ENCODE data around the gene POLG2. TPM values are rescaled to one million over a fixed set of nuclear protein-coding genes. Genes with fewer than 3 reads are reported as not detected.
A peak's percentile ranks its signal among the peaks of the same experiment; 100 is the strongest.

Gene POLG2
- total and polyA plus RNA-seq, 8 donors, result 4.8 to 12.9 (median 7.6) TPM

DNA sequence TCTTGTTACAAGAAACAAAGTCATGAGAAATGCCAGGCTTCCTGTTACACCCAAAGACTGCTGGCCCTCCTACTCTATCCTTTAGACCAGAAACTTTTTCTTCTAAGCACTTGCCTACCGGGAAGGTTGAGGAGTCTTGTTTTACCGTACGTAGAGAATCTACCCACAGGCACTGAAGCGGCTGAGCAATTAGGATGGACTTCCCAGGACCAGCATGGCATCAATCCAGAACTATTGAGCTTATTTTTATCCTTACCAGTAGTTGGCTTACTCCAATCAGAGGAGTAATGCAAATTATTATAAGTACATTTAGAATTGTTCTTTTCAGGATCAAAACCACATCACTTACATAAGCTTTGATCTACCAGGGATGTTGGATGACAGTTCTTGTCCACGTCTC is 35.6 kb upstream of the POLG2 start:
- Histone ChIP-seq H3K9me3 (no peaks in the 10 kb centered on the region), H3K4me1 (peaks cover 0 to 6% (median 0%) of the 10 kb centered on the region in 3 donors), H3K27me3 (no peaks in the 10 kb centered on the region), H3K27ac (no peak overlapping the region), H3K36me3 (peaks cover 10 to 65% (median 41%) of the 10 kb centered on the region in 3 donors), H3K4me3 (no peak overlapping the region)
- DNase-seq (no peak), FAIRE-seq (no peak), ATAC-seq (no peak)
- TF ChIP-seq, protein P1, sequence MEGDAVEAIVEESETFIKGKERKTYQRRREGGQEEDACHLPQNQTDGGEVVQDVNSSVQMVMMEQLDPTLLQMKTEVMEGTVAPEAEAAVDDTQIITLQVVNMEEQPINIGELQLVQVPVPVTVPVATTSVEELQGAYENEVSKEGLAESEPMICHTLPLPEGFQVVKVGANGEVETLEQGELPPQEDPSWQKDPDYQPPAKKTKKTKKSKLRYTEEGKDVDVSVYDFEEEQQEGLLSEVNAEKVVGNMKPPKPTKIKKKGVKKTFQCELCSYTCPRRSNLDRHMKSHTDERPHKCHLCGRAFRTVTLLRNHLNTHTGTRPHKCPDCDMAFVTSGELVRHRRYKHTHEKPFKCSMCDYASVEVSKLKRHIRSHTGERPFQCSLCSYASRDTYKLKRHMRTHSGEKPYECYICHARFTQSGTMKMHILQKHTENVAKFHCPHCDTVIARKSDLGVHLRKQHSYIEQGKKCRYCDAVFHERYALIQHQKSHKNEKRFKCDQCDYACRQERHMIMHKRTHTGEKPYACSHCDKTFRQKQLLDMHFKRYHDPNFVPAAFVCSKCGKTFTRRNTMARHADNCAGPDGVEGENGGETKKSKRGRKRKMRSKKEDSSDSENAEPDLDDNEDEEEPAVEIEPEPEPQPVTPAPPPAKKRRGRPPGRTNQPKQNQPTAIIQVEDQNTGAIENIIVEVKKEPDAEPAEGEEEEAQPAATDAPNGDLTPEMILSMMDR (IDR thresholded peaks at IDR 0.05), result no peak
- intact Hi-C loops (cut with DNase I), result no loop called here
- 86 to 93% methylated on average over 5 of the region's 5 CpGs for WGBS, 2 donors

DNA sequence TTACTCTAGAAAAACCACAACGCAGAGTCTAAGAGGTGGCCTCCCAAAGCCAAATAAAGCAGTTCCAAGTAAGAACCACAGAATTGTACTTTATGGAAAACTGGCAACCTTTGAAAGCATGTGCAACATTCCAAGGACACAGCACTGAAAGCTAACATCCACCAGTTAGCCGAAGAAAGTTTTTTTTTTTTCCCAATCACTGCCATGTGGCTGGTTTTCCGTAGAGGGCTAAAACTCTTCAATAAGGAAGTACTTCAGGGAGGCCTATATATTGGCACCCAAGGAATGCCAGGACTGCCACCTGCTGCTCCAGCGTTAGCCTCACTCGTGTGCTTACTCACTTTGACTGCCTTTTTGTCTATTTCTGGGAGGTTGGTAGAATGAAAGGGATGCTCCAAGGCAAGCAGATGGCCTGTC is 35.1 kb upstream of the POLG2 start:
- Histone ChIP-seq H3K27ac (no peak overlapping the region), H3K4me3 (no peak overlapping the region), H3K4me1 (peaks cover 0 to 6% (median 0%) of the 10 kb centered on the region in 3 donors), H3K27me3 (no peaks in the 10 kb centered on the region), H3K9me3 (no peaks in the 10 kb centered on the region), H3K36me3 (peaks cover 10 to 65% (median 41%) of the 10 kb centered on the region in 3 donors)
- FAIRE-seq, result no peak
- ATAC-seq, result peak; percentile 35 to 76 (median 56)
- no peak for DNase-seq
- intact Hi-C loops (cut with DNase I), result no loop called here
- TF ChIP-seq, protein P1 (IDR thresholded peaks at IDR 0.05), result no peak
- WGBS, 2 donors, result 38 to 47% methylated on average over 5 of the region's 5 CpGs

DNA sequence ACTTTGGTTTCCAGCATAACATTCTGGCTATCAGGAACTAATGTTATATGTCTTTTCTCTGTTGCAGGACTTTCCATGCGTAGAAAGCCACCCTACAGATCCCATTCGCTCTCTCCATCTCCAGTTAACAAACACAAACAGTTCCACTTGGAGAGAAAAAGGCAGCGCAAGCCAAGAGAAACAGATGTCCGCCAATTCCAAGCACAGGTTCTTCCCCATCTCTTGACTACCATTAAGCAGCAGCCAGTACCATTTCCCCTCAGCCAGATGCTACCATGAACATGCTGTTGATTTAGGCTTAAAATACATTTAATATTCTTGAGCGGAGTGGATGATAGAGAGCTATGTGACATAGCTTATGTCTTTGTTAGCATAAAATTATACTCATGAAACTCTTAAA is 32.4 kb upstream of the POLG2 start:
- no peak for FAIRE-seq
- Histone ChIP-seq H3K4me1 (peaks cover 0 to 6% (median 0%) of the 10 kb centered on the region in 3 donors), H3K27me3 (no peaks in the 10 kb centered on the region), H3K36me3 (peaks cover 10 to 83% (median 46%) of the 10 kb centered on the region in 3 donors), H3K27ac (no peak overlapping the region), H3K4me3 (no peak overlapping the region), H3K9me3 (no peaks in the 10 kb centered on the region)
- TF ChIP-seq, protein P1 (IDR thresholded peaks at IDR 0.05), result no peak
- intact Hi-C loops (cut with DNase I), result no loop called here
- DNase-seq, result no peak
- WGBS, 2 donors, result 91 to 94% methylated on average over 5 of the region's 5 CpGs
- no peak for ATAC-seq

DNA sequence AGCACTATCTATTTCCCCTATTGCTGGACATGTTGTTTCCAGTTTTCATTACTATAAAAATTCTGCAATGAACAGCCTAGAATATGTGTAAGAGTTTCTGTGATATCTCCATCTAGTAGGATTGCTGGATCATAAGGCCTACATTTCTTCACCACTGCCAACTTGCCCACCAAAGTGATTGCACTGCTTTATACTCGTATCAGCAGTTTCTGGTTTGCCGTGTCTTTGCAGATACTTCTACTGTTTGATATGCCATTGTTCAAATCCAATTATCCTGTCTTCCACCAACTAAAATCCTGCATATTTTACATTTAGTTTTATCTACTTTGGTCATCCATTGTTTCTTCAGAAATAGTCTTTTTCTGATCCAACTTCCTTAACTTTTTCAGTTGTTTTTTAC is 31.1 kb upstream of the POLG2 start:
- WGBS, 2 donors, result 95 to 98% methylated on average over 2 of the region's 2 CpGs
- ATAC-seq (no peak), DNase-seq (no peak), FAIRE-seq (no peak)
- Histone ChIP-seq H3K27ac (no peak overlapping the region), H3K4me1 (peaks cover 0 to 6% (median 0%) of the 10 kb centered on the region in 3 donors), H3K9me3 (no peaks in the 10 kb centered on the region), H3K27me3 (no peaks in the 10 kb centered on the region), H3K4me3 (no peak overlapping the region), H3K36me3 (peaks cover 10 to 84% (median 46%) of the 10 kb centered on the region in 3 donors)
- TF ChIP-seq, protein P1 (IDR thresholded peaks at IDR 0.05), result no peak
- intact Hi-C loops (cut with DNase I), result no loop called here

DNA sequence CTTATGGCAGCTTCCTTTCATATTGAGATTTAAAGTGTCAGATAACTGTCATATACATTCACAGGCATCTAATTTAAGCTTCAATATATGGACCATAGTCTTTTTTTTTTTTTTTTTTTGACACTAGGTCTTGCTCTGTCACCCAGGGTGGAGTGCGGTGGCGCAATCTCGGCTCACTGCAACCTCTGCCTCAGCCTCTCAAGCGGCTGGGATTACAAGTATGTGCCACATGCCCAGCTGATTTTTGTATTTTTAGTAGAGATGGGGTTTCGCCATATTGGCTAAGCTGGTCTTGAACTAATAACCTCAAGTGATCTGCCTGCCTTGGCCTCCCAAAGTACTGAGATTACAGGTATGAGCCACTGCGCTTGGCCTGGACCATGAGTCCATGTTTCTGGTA is 23.5 kb upstream of the POLG2 start:
- H3K27me3 ChIP-seq, result no peaks in the 10 kb centered on the region
- H3K27ac ChIP-seq, result no peak overlapping the region
- no peak for FAIRE-seq
- H3K36me3 ChIP-seq, result peaks cover 0 to 81% (median 6%) of the 10 kb centered on the region in 3 donors
- no peak for DNase-seq
- 97 to 98% methylated on average over 6 of the region's 6 CpGs for WGBS, 2 donors
- no peaks in the 10 kb centered on the region for H3K4me1 ChIP-seq
- intact Hi-C loops (cut with DNase I), result no loop called here
- no peak for ATAC-seq
- TF ChIP-seq, protein P1 (IDR thresholded peaks at IDR 0.05), result no peak
- no peaks in the 10 kb centered on the region for H3K9me3 ChIP-seq
- no peak overlapping the region for H3K4me3 ChIP-seq
